SK-N-MC (cell line): ENCODE results near the gene SOD1.

ENCODE experiments used
- EZH2 ChIP-seq: fragments of 200-600 bp; sonication (generic); IDR thresholded peaks from one replicate; pipeline ENCODE4 v1.6.1; 2017; ENCODE audit warnings: antibody characterized with exemption
- FOXP2 ChIP-seq: optimal IDR thresholded peaks from 2 replicates; pipeline ENCODE3; 2011; ENCODE audit warnings: mild to moderate bottlenecking, moderate library complexity; ENCODE audit not compliant: insufficient read depth; ENCODE audit errors: extremely low read length, control extremely low read depth
- POLR2AphosphoS5 ChIP-seq: IDR thresholded peaks from 2 replicates; pipeline ENCODE4 v1.6.1; 2012; ENCODE audit warnings: mild to moderate bottlenecking, low read depth, low read length, borderline replicate concordance

GRCh38 chr21:31671931-31672330 lies 12.4 kb downstream of the SOD1 start:
- TF ChIP-seq EZH2 (no peak), POLR2AphosphoS5 (no peak), FOXP2 (no peak)
